ENCODE measurements around the gene PTPRN2. TPM values are rescaled to one million over a fixed set of nuclear protein-coding genes. Genes with fewer than 3 reads are reported as not detected.

PTPRN2 gene
- total RNA-seq, 1 experiment from 2014 or later, result 1.7 TPM

GRCh38 chr7:157977717-157978496, 609.7 kb downstream of the PTPRN2 start:
- Histone ChIP-seq H3K79me2 (ENCODE audit: low read length) (no peaks in the 10 kb centered on the region), H3K4me3 (ENCODE audit: low read length) (no peak overlapping the region), H2AFZ (ENCODE audit: low read length) (no peak overlapping the region), H4K20me1 (ENCODE audit: insufficient read depth, low read depth, low read length) (no peaks in the 10 kb centered on the region), H3K9me2 (replicated peaks; ENCODE audit: insufficient read depth, low read length) (no peaks in the 10 kb centered on the region), H3K9ac (ENCODE audit: low read length) (no peak overlapping the region), H3K27ac (ENCODE audit: low read length) (no peak overlapping the region), H3K27me3 (ENCODE audit: low read length) (no peaks in the 10 kb centered on the region), H3K9me3 (ENCODE audit: low read length) (no peaks in the 10 kb centered on the region), H3K36me3 (ENCODE audit: insufficient read depth, low read length) (no peaks in the 10 kb centered on the region), H3K4me1 (ENCODE audit: low read length) (no peaks in the 10 kb centered on the region), H3K4me2 (ENCODE audit: low read depth, low read length, poor library complexity, severe bottlenecking) (no peak overlapping the region)
- no peak for DNase-seq

GRCh38 chr7:157977306-157977705, 610.3 kb downstream of the PTPRN2 start:
- no peaks in the 10 kb centered on the region for H3K79me2 ChIP-seq (ENCODE audit: low read length)
- H3K4me2 ChIP-seq (ENCODE audit: low read depth, low read length, poor library complexity, severe bottlenecking), result no peak overlapping the region
- no peak overlapping the region for H3K9ac ChIP-seq (ENCODE audit: low read length)
- no peaks in the 10 kb centered on the region for H3K9me2 ChIP-seq (replicated peaks; ENCODE audit: insufficient read depth, low read length)
- DNase-seq, result no peak
- H2AFZ ChIP-seq (ENCODE audit: low read length), result no peak overlapping the region
- H4K20me1 ChIP-seq (ENCODE audit: insufficient read depth, low read depth, low read length), result no peaks in the 10 kb centered on the region
- no peaks in the 10 kb centered on the region for H3K4me1 ChIP-seq (ENCODE audit: low read length)
- no peak overlapping the region for H3K27ac ChIP-seq (ENCODE audit: low read length)
- no peaks in the 10 kb centered on the region for H3K36me3 ChIP-seq (ENCODE audit: insufficient read depth, low read length)
- no peaks in the 10 kb centered on the region for H3K27me3 ChIP-seq (ENCODE audit: low read length)
- no peaks in the 10 kb centered on the region for H3K9me3 ChIP-seq (ENCODE audit: low read length)
- H3K4me3 ChIP-seq (ENCODE audit: low read length), result no peak overlapping the region

DNA sequence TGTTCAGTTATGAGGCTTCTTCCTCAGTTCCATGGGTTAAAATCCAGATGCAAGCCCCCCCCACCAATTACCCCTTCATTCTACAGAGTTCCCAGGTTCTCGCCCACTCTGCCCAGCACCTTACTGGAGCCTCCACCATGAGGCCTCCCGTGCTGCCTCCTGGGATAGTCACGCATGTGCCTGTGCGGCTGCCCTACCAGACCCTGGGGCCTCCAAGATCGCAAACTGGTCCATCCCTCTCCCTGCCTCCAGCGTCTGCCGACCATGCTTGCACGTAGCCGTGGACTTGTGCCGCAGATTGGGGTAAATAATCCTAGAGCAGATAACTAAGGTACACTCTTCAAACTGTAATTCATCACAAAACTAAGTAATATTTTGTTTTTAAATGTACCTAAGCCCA, 611.2 kb downstream of the PTPRN2 start:
- H3K27ac ChIP-seq (ENCODE audit: low read length), result no peak overlapping the region
- H3K36me3 ChIP-seq (ENCODE audit: insufficient read depth, low read length), result no peaks in the 10 kb centered on the region
- DNase-seq, result no peak
- H3K79me2 ChIP-seq (ENCODE audit: low read length), result no peaks in the 10 kb centered on the region
- no peaks in the 10 kb centered on the region for H3K27me3 ChIP-seq (ENCODE audit: low read length)
- no peak overlapping the region for H3K4me2 ChIP-seq (ENCODE audit: low read depth, low read length, poor library complexity, severe bottlenecking)
- H3K9me2 ChIP-seq (replicated peaks; ENCODE audit: insufficient read depth, low read length), result no peaks in the 10 kb centered on the region
- no peaks in the 10 kb centered on the region for H3K9me3 ChIP-seq (ENCODE audit: low read length)
- H3K4me3 ChIP-seq (ENCODE audit: low read length), result no peak overlapping the region
- H2AFZ ChIP-seq (ENCODE audit: low read length), result no peak overlapping the region
- H3K4me1 ChIP-seq (ENCODE audit: low read length), result peaks cover 4% of the 10 kb centered on the region; the same call in 1 of the 2 replicates
- no peaks in the 10 kb centered on the region for H4K20me1 ChIP-seq (ENCODE audit: insufficient read depth, low read depth, low read length)
- H3K9ac ChIP-seq (ENCODE audit: low read length), result no peak overlapping the region

GRCh38 chr7:157975401-157976372, 611.9 kb downstream of the PTPRN2 start:
- Histone ChIP-seq H3K27me3 (ENCODE audit: low read length) (no peaks in the 10 kb centered on the region), H2AFZ (ENCODE audit: low read length) (no peak overlapping the region), H3K4me3 (ENCODE audit: low read length) (no peak overlapping the region), H4K20me1 (ENCODE audit: insufficient read depth, low read depth, low read length) (no peaks in the 10 kb centered on the region), H3K27ac (ENCODE audit: low read length) (no peak overlapping the region), H3K9me2 (replicated peaks; ENCODE audit: insufficient read depth, low read length) (no peaks in the 10 kb centered on the region), H3K36me3 (ENCODE audit: insufficient read depth, low read length) (no peaks in the 10 kb centered on the region), H3K9me3 (ENCODE audit: low read length) (no peaks in the 10 kb centered on the region), H3K9ac (ENCODE audit: low read length) (no peak overlapping the region), H3K4me1 (ENCODE audit: low read length) (peaks cover 5% of the 10 kb centered on the region; the same call in 1 of the 2 replicates), H3K79me2 (ENCODE audit: low read length) (no peaks in the 10 kb centered on the region), H3K4me2 (ENCODE audit: low read depth, low read length, poor library complexity, severe bottlenecking) (no peak overlapping the region)
- DNase-seq, result no peak

- H3K36me3 ChIP-seq (ENCODE audit: insufficient read depth, low read length), result no peaks in the 10 kb centered on the region
- H3K9me3 ChIP-seq (ENCODE audit: low read length), result no peaks in the 10 kb centered on the region
- no peaks in the 10 kb centered on the region for H3K9me2 ChIP-seq (replicated peaks; ENCODE audit: insufficient read depth, low read length)
- peaks cover 5% of the 10 kb centered on the region; the same call in 1 of the 2 replicates for H3K4me1 ChIP-seq (ENCODE audit: low read length)
- no peaks in the 10 kb centered on the region for H3K79me2 ChIP-seq (ENCODE audit: low read length)
- no peak overlapping the region for H3K4me3 ChIP-seq (ENCODE audit: low read length)
- no peak overlapping the region for H2AFZ ChIP-seq (ENCODE audit: low read length)
- DNase-seq, result no peak
- H3K9ac ChIP-seq (ENCODE audit: low read length), result no peak overlapping the region
- no peaks in the 10 kb centered on the region for H3K27me3 ChIP-seq (ENCODE audit: low read length)
- H3K4me2 ChIP-seq (ENCODE audit: low read depth, low read length, poor library complexity, severe bottlenecking), result no peak overlapping the region
- no peaks in the 10 kb centered on the region for H4K20me1 ChIP-seq (ENCODE audit: insufficient read depth, low read depth, low read length)
- H3K27ac ChIP-seq (ENCODE audit: low read length), result no peak overlapping the region
Measured at GRCh38 chr7:157974678-157975230, 612.9 kb downstream of the PTPRN2 start.

GRCh38 chr7:157973971-157974677, 613.5 kb downstream of the PTPRN2 start:
- H3K79me2 ChIP-seq (ENCODE audit: low read length), result no peaks in the 10 kb centered on the region
- peaks cover 5% of the 10 kb centered on the region; the same call in 1 of the 2 replicates for H3K4me1 ChIP-seq (ENCODE audit: low read length)
- no peaks in the 10 kb centered on the region for H3K27me3 ChIP-seq (ENCODE audit: low read length)
- no peak overlapping the region for H3K9ac ChIP-seq (ENCODE audit: low read length)
- no peak overlapping the region for H3K27ac ChIP-seq (ENCODE audit: low read length)
- no peak overlapping the region for H3K4me3 ChIP-seq (ENCODE audit: low read length)
- no peak overlapping the region for H3K4me2 ChIP-seq (ENCODE audit: low read depth, low read length, poor library complexity, severe bottlenecking)
- no peak overlapping the region for H2AFZ ChIP-seq (ENCODE audit: low read length)
- H3K36me3 ChIP-seq (ENCODE audit: insufficient read depth, low read length), result no peaks in the 10 kb centered on the region
- DNase-seq, result no peak
- H3K9me2 ChIP-seq (replicated peaks; ENCODE audit: insufficient read depth, low read length), result no peaks in the 10 kb centered on the region
- H4K20me1 ChIP-seq (ENCODE audit: insufficient read depth, low read depth, low read length), result no peaks in the 10 kb centered on the region
- no peaks in the 10 kb centered on the region for H3K9me3 ChIP-seq (ENCODE audit: low read length)

- H3K27ac ChIP-seq (ENCODE audit: low read length), result no peak overlapping the region
- no peaks in the 10 kb centered on the region for H3K79me2 ChIP-seq (ENCODE audit: low read length)
- H3K9me2 ChIP-seq (replicated peaks; ENCODE audit: insufficient read depth, low read length), result no peaks in the 10 kb centered on the region
- no peaks in the 10 kb centered on the region for H3K9me3 ChIP-seq (ENCODE audit: low read length)
- no peak for DNase-seq
- H3K9ac ChIP-seq (ENCODE audit: low read length), result no peak overlapping the region
- no peak overlapping the region for H2AFZ ChIP-seq (ENCODE audit: low read length)
- H3K36me3 ChIP-seq (ENCODE audit: insufficient read depth, low read length), result no peaks in the 10 kb centered on the region
- H3K27me3 ChIP-seq (ENCODE audit: low read length), result no peaks in the 10 kb centered on the region
- H4K20me1 ChIP-seq (ENCODE audit: insufficient read depth, low read depth, low read length), result no peaks in the 10 kb centered on the region
- no peak overlapping the region for H3K4me3 ChIP-seq (ENCODE audit: low read length)
- no peak overlapping the region for H3K4me2 ChIP-seq (ENCODE audit: low read depth, low read length, poor library complexity, severe bottlenecking)
- peaks cover 5% of the 10 kb centered on the region; the same call in 1 of the 2 replicates for H3K4me1 ChIP-seq (ENCODE audit: low read length)
Measured at GRCh38 chr7:157972914-157973313, 614.7 kb downstream of the PTPRN2 start.
